ENCODE results near the gene ZC3H15. TPM values are rescaled to one million over a fixed set of nuclear protein-coding genes. Genes with fewer than 3 reads are reported as not detected.
A peak's percentile ranks its signal among the peaks of the same experiment; 100 is the strongest.

Gene ZC3H15
- polyA plus RNA-seq, 1 experiment, result 26.5 TPM

DNA sequence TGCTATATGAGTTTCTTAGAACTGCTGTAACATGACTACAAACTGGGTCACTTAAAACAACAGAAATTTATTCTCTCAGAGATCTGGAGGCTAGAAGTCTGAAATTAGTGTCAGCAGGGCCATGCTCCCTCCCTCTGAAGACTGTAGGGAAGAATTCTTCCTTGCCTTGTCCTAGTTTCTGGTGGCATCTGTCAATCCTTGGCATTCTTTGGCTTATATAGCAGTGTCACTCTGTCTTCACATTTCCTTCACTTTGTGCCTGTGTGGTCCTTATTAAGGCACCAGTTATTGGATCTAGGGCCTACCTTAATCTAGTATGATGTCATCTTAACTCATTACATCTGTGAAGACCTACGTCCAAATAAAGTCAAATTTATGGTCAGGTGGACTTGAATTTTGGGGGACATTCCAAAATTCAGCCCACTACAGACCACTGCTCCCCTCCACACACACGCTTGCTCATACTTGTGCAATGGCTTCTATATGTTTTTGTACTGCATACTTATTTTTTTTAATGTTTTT is 7.6 kb downstream of the ZC3H15 start:
- TF ChIP-seq, protein P1, sequence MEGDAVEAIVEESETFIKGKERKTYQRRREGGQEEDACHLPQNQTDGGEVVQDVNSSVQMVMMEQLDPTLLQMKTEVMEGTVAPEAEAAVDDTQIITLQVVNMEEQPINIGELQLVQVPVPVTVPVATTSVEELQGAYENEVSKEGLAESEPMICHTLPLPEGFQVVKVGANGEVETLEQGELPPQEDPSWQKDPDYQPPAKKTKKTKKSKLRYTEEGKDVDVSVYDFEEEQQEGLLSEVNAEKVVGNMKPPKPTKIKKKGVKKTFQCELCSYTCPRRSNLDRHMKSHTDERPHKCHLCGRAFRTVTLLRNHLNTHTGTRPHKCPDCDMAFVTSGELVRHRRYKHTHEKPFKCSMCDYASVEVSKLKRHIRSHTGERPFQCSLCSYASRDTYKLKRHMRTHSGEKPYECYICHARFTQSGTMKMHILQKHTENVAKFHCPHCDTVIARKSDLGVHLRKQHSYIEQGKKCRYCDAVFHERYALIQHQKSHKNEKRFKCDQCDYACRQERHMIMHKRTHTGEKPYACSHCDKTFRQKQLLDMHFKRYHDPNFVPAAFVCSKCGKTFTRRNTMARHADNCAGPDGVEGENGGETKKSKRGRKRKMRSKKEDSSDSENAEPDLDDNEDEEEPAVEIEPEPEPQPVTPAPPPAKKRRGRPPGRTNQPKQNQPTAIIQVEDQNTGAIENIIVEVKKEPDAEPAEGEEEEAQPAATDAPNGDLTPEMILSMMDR (IDR thresholded peaks at IDR 0.05; ENCODE audit: insufficient read depth, low read depth, low read length), result no peak
- DNase-seq (ENCODE audit: low read depth), result no peak
- POLR2A ChIA-PET, result no interaction called here
- Histone ChIP-seq H3K27me3 (ENCODE audit: control insufficient read depth, insufficient read depth, low read length) (no peaks in the 10 kb centered on the region), H3K36me3 (ENCODE audit: control insufficient read depth, insufficient read depth, low read length) (no peaks in the 10 kb centered on the region), H3K4me3 (ENCODE audit: low read depth, low read length) (no peak overlapping the region)
- CTCF ChIA-PET, result interaction anchor here (1.2 kb wide), 1 partner anchor 9 kb away, joined by 3 read pairs; no protein-coding TSS in a partner anchor

DNA sequence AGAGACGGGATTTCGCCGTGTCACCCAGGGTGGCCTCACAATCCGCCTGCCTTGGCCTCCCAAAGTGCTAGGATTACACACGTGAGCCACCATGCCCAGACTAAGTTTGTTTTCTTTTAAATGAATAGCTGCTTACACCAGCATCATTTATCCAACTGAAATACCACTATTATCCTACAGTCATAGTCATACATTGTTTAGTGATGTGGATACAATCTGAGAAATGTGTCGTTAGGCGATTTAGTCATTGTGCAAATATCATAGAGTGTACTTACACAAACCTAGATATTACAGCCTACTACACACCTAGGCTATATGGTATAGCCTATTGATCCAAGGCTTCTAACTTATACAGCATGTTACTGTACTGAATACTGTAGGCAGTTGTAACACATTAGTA is 10.3 kb downstream of the ZC3H15 start:
- H3K27me3 ChIP-seq (ENCODE audit: control insufficient read depth, insufficient read depth, low read length), result no peaks in the 10 kb centered on the region
- POLR2A ChIA-PET, result no interaction called here
- no peak for DNase-seq (ENCODE audit: low read depth)
- CTCF ChIA-PET, result interaction anchor here (1.4 kb wide), 1 partner anchor 10 kb away, joined by 3 read pairs; no protein-coding TSS in a partner anchor
- no peaks in the 10 kb centered on the region for H3K36me3 ChIP-seq (ENCODE audit: control insufficient read depth, insufficient read depth, low read length)
- no peak overlapping the region for H3K4me3 ChIP-seq (ENCODE audit: low read depth, low read length)
- TF ChIP-seq, protein P1 (IDR thresholded peaks at IDR 0.05; ENCODE audit: insufficient read depth, low read depth, low read length), result no peak

DNA sequence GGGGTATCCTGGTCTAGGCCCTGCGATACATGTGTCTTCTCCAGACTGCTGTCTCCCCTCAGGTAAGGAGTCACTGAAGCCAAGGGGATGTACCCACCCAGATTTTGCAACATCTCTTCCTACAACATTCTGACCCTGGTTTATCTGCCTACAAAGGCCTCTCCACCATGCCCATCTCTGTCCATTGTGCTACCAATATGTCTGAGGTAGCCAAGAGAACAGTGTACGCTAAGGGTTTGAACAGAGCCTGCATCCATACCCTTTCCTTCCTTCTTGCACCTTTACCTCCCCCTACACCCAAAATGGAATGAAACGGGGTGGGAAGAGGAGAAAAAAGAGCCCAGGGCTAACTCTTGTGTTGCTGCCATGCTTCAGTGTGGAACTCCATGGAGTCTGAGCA is 11.9 kb downstream of the ZC3H15 start:
- Histone ChIP-seq H3K36me3 (ENCODE audit: control insufficient read depth, insufficient read depth, low read length) (no peaks in the 10 kb centered on the region), H3K4me3 (ENCODE audit: low read depth, low read length) (no peak overlapping the region), H3K27me3 (ENCODE audit: control insufficient read depth, insufficient read depth, low read length) (no peaks in the 10 kb centered on the region)
- POLR2A ChIA-PET, result no interaction called here
- no peak for DNase-seq (ENCODE audit: low read depth)
- CTCF ChIA-PET, result no interaction called here
- TF ChIP-seq, protein P1 (IDR thresholded peaks at IDR 0.05; ENCODE audit: insufficient read depth, low read depth, low read length), result no peak

DNA sequence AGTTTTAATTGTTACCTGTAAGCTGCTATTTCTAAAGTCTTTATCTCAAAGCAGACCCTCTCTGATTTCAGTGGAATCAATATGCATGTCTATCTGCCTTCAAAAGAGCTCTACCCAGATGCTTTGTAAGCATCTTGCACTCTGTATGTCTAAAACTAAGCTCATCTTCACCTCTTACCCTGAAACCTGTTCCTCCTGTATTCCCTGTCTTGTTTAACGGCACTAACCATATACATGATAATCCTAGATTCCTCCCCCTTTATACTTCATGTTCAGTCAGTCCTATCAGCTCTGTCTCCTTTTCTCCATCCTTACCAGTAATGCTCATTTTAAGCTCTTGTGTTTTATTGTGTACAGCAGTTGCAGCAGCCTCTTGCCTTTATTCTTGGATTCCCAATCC is 12.8 kb downstream of the ZC3H15 start:
- no peak for DNase-seq (ENCODE audit: low read depth)
- CTCF ChIA-PET, result interaction anchor here (1.1 to 2.5 kb wide), 2 partner anchors 96 to 143 kb away, joined by 4 to 15 read pairs; no protein-coding TSS in a partner anchor
- POLR2A ChIA-PET, result no interaction called here
- no peaks in the 10 kb centered on the region; the same call in 1 of the 2 replicates for H3K36me3 ChIP-seq (ENCODE audit: control insufficient read depth, insufficient read depth, low read length)
- no peaks in the 10 kb centered on the region for H3K27me3 ChIP-seq (ENCODE audit: control insufficient read depth, insufficient read depth, low read length)
- TF ChIP-seq, protein P1 (IDR thresholded peaks at IDR 0.05; ENCODE audit: insufficient read depth, low read depth, low read length), result no peak
- H3K4me3 ChIP-seq (ENCODE audit: low read depth, low read length), result no peak overlapping the region

DNA sequence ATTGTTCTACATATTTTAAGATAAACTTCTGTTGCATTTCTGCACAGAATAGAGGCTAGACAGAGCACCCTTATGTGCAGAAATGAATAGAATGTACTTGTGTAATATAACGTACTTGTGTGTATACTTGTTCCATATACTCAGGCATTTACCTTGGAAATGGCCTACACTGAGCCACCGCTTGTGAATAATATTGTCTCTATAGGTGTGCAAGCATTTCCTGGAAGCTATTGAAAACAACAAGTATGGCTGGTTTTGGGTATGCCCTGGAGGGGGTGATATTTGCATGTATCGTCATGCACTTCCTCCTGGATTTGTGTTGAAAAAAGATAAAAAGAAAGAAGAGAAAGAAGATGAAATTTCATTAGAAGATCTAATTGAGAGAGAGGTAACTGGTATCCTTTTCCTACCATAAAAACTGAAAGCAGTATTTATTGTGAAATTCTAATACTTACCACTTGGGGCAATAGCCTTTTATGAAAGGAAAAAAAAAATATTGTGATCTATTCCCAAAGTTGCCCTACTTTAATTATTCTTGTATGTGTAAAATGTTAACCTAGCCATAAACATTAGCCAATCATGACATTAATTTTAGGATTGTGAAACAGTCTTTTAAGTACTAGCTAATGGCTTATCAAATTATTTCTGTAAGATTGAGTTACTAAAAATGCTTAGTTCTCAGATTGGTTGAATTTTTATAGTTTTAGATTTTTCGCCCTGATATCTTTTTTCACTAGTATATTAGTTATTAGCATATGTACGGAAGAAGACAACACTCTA is 18.0 kb downstream of the ZC3H15 start:
- ChIA-PET POLR2A (no interaction called here), CTCF (interaction anchor here (0.6 to 4.6 kb wide), 19 partner anchors 12 to 312 kb away, joined by 3 to 102 read pairs (median 4); partner anchors contain the start of gene ITGAV)
- peaks cover 6% of the 10 kb centered on the region; the same call in 1 of the 2 replicates for H3K36me3 ChIP-seq (ENCODE audit: control insufficient read depth, insufficient read depth, low read length)
- TF ChIP-seq, protein P1 (IDR thresholded peaks at IDR 0.05; ENCODE audit: insufficient read depth, low read depth, low read length), result peak; percentile 44
- no peaks in the 10 kb centered on the region for H3K27me3 ChIP-seq (ENCODE audit: control insufficient read depth, insufficient read depth, low read length)
- DNase-seq (ENCODE audit: low read depth), result no peak
- no peak overlapping the region for H3K4me3 ChIP-seq (ENCODE audit: low read depth, low read length)
